ENCODE data around the gene CREB1. TPM values are rescaled to one million over a fixed set of nuclear protein-coding genes. Genes with fewer than 3 reads are reported as not detected.

CREB1 gene
- total and polyA plus RNA-seq, 2 donors (not counting 3 experiments of a cell fraction or from before 2014, with no cell fraction given): 31.0 to 71.1 TPM

DNA sequence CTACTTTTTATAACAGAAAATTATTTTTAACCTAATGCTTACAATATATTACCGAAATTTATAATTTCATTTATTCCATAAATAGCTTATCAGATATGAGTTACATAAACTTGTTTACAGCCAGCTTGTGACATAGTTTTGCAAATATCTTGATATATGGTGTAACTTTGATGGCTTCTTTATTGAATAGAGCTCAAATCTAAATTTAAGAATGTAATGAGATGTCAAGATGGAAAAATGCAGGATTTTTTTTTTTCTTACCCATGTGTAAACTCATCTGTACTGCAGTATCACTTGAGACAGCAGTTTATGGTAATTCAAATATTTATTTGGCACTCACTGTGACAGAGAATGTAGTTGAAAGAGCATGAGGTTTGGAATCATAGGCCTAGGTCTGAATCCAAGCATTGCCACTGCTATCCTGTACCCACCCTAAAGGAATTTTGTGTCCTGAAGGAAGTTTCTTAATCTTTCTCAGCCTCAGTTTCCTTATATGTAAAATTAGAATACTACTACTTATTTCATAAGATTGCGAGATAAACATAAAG, 3.8 kb downstream of the CREB1 start:
- H3K4me2 ChIP-seq (ENCODE audit: insufficient read depth, low read length): no peak overlapping the region
- intact Hi-C loops (cut with micrococcal nuclease): loop anchor here (5.0 kb wide), 1 partner anchor 194 kb away; no protein-coding TSS in a partner anchor
- CTCF ChIA-PET: interaction anchor here (0.8 to 2.8 kb wide), 3 partner anchors 11 to 24 kb away, joined by 3 to 9 read pairs (median 8); no protein-coding TSS in a partner anchor

More for the DNA sequence above, 3.8 kb downstream of the CREB1 start:
- DNase-seq (ENCODE audit: low read depth, low spot score) (no peak), FAIRE-seq (no peak)
- BruUV-seq (replicated peaks): no TSS peak
- no peak for TF ChIP-seq EZH2 (IDR thresholded peaks at IDR 0.05; ENCODE audit: borderline replicate concordance, low read depth, low read length, severe bottlenecking)
- TF ChIP-seq POLR2A (IDR thresholded peaks at IDR 0.05; ENCODE audit: low read depth, low read length): no peak
- TF ChIP-seq, protein P1, sequence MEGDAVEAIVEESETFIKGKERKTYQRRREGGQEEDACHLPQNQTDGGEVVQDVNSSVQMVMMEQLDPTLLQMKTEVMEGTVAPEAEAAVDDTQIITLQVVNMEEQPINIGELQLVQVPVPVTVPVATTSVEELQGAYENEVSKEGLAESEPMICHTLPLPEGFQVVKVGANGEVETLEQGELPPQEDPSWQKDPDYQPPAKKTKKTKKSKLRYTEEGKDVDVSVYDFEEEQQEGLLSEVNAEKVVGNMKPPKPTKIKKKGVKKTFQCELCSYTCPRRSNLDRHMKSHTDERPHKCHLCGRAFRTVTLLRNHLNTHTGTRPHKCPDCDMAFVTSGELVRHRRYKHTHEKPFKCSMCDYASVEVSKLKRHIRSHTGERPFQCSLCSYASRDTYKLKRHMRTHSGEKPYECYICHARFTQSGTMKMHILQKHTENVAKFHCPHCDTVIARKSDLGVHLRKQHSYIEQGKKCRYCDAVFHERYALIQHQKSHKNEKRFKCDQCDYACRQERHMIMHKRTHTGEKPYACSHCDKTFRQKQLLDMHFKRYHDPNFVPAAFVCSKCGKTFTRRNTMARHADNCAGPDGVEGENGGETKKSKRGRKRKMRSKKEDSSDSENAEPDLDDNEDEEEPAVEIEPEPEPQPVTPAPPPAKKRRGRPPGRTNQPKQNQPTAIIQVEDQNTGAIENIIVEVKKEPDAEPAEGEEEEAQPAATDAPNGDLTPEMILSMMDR (IDR thresholded peaks at IDR 0.05; ENCODE audit: extremely low read depth in 1 of 2, insufficient read depth in 1 of 2, low read depth in 1 of 2, low read length in 2 of 2): no peak
- no peak for TF ChIP-seq GATA2 (IDR thresholded peaks at IDR 0.05; ENCODE audit: insufficient read depth, insufficient read length, low read depth, low read length)
- TF ChIP-seq, protein P2, sequence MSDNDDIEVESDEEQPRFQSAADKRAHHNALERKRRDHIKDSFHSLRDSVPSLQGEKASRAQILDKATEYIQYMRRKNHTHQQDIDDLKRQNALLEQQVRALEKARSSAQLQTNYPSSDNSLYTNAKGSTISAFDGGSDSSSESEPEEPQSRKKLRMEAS (IDR thresholded peaks at IDR 0.05; ENCODE audit: insufficient read depth, insufficient read length): no peak
- TF ChIP-seq POLR2AphosphoS5 (IDR thresholded peaks at IDR 0.05; ENCODE audit: insufficient read depth, low read depth, low read length): no peak
- no peaks in the 10 kb centered on the region for H3K36me3 ChIP-seq (ENCODE audit: control insufficient read depth in 2 of 2, extremely low read depth in 1 of 2, insufficient read depth in 2 of 2, low read length in 2 of 2)
- no peak overlapping the region for H2AFZ ChIP-seq (ENCODE audit: low read depth, low read length)
- no peaks in the 10 kb centered on the region for H3K9me3 ChIP-seq (replicated peaks; ENCODE audit: control insufficient read depth, insufficient read depth, low read length)
- H3K79me2 ChIP-seq (ENCODE audit: control insufficient read depth, insufficient read depth, low read length): peaks cover 83% of the 10 kb centered on the region
- no peaks in the 10 kb centered on the region for H3K9me1 ChIP-seq (replicated peaks; ENCODE audit: control insufficient read depth, extremely low read depth, insufficient read depth, low read length)
- no peaks in the 10 kb centered on the region for H3K27me3 ChIP-seq (ENCODE audit: control insufficient read depth in 2 of 2, insufficient read depth in 2 of 2, low read length in 2 of 2)
- no peak overlapping the region for H3K27ac ChIP-seq (ENCODE audit: insufficient read depth, low read depth, low read length)
- H3K4me3 ChIP-seq (replicated peaks in 1 of 3; ENCODE audit: insufficient read depth in 1 of 3, low read depth in 1 of 3, low read length in 3 of 3): no peak overlapping the region
- peaks cover 4% of the 10 kb centered on the region for H4K20me1 ChIP-seq (replicated peaks; ENCODE audit: control insufficient read depth, extremely low read depth, insufficient read depth, low read length)
- POLR2A ChIA-PET: interaction anchor here (0.7 kb wide), 2 partner anchors 10 to 92 kb away, joined by 4 to 5 read pairs; partner anchors contain the start of gene METTL21A
- no peak overlapping the region for H3K9ac ChIP-seq (replicated peaks; ENCODE audit: extremely low read depth, insufficient read depth, low read length)
- dilution Hi-C loops (cut with MboI; ENCODE audit: extremely low pct_ligation_motif_present, low sequenced_read_pairs): no loop called here
- peaks cover 26% of the 10 kb centered on the region for H3K4me1 ChIP-seq (ENCODE audit: control insufficient read depth, extremely low read depth, insufficient read depth, low read length)
